K562 (cell line): ENCODE data around the gene CTDSPL. TPM values are rescaled to one million over a fixed set of nuclear protein-coding genes. Genes with fewer than 3 reads are reported as not detected.
A peak's percentile ranks its signal among the peaks of the same experiment; 100 is the strongest.

Source experiments
- ATAC-seq: fragments of 200-7000 bp; cut with Tn5 transposase; 3 replicates; pipeline ENCODE4 v1.9.1; 2020; ENCODE audit warnings: moderate library complexity
- BruUV-seq: library from RNA; stranded (reverse); fragments of 400-500 nt; replicated peaks from 2 replicates; lab custom pipeline; 2021; lab: Mats Ljungman, UMichigan
- CTCF ChIA-PET: fragments of 300-600 bp; formaldehyde crosslinking; extraction: SDS; loops from one replicate; lab custom pipeline; 2021; ENCODE audit warnings: low intra/inter-chr PET ratio; lab: Yijun Ruan, JAX
- POLR2A ChIA-PET: fragments of 300-600, 350-650 bp; sonication (Branson Sonifier 250); formaldehyde crosslinking; extraction: SDS; loops from one replicate; lab custom pipeline; 2021; ENCODE audit warnings: antibody characterized with exemption, inconsistent platforms; lab: Yijun Ruan, JAX
- DNase-seq, 4 experiments: peaks; one replicate each; pipeline versions ENCODE4 v3.0.0 to v3.0.0-alpha.2; 2011 to 2018; ENCODE audit warnings: low spot score in 3 of 4, mixed read lengths in 3 of 4; ENCODE audit errors: extremely low read depth in 1 of 4
- FAIRE-seq: peaks from 2 replicates; lab custom pipeline; 2011; peaks lifted over from hg19 to GRCh38; lab: Jason Lieb, UNC
- H2AFZ ChIP-seq: 2 replicates; pipeline ENCODE4 v1.6.0; 2011; ENCODE audit warnings: low read depth, low read length, control low read depth, inconsistent platforms
- H3K27ac ChIP-seq: fragments of 200-600 bp; 3 replicates; pipeline ENCODE4 v1.8.0; 2011; ENCODE audit warnings: low read depth, mild to moderate bottlenecking, control low read depth, inconsistent platforms, low read length, moderate library complexity, mixed read lengths; ENCODE audit errors: extremely low read depth
- H3K27me3 ChIP-seq, 2 experiments: fragments of 300-600 bp in 1 of 2; 2 replicates in 1 of 2; 3 replicates in 1 of 2; pipeline versions ENCODE4 v1.6.0 to v1.8.0; 2011; ENCODE audit warnings: inconsistent platforms in 2 of 2, low read length in 2 of 2, mild to moderate bottlenecking in 1 of 2, mixed read lengths in 1 of 2, moderate library complexity in 1 of 2; ENCODE audit not compliant: control insufficient read depth in 2 of 2, insufficient read depth in 2 of 2
- H3K36me3 ChIP-seq: fragments of 300-600 bp; 3 replicates; pipeline ENCODE4 v1.8.0; 2011; ENCODE audit warnings: mild to moderate bottlenecking, low read length, inconsistent platforms; ENCODE audit not compliant: control insufficient read depth, insufficient read depth
- H3K4me1 ChIP-seq, 2 experiments: fragments of 200-600 bp in 1 of 2; replicated peaks in 1 of 2; 2 replicates in 1 of 2; 3 replicates in 1 of 2; pipeline versions ENCODE4 v1.5.1 to v1.8.0; 2011; ENCODE audit warnings: inconsistent platforms in 2 of 2, low read length in 2 of 2, mild to moderate bottlenecking in 1 of 2, mixed read lengths in 1 of 2, moderate library complexity in 1 of 2; ENCODE audit not compliant: control insufficient read depth in 2 of 2, insufficient read depth in 2 of 2
- H3K4me2 ChIP-seq: 2 replicates; pipeline ENCODE4 v1.6.1; 2011; ENCODE audit warnings: low read length, control low read depth, inconsistent platforms, mixed read lengths; ENCODE audit not compliant: insufficient read depth
- H3K4me3 ChIP-seq: fragments of 200-600 bp; sonication (generic), shearing (Covaris generic); 2 replicates; pipeline ENCODE4 v1.5.1; 2016; ENCODE audit warnings: control low read depth, inconsistent platforms
- H3K79me2 ChIP-seq: fragments of 200-600 bp; 3 replicates; pipeline ENCODE4 v1.8.0; 2011; ENCODE audit warnings: low read length, inconsistent platforms; ENCODE audit not compliant: control insufficient read depth, insufficient read depth
- H3K9ac ChIP-seq, 2 experiments: 2 replicates each; pipeline versions ENCODE4 v1.6.0 to v1.6.1; 2011; ENCODE audit warnings: low read depth in 2 of 2, low read length in 2 of 2, control low read depth in 1 of 2, inconsistent platforms in 1 of 2, mild to moderate bottlenecking in 1 of 2, mixed read lengths in 1 of 2; ENCODE audit not compliant: insufficient read depth in 1 of 2
- H3K9me1 ChIP-seq: one replicate; pipeline ENCODE4 v1.6.0; 2011; ENCODE audit warnings: inconsistent platforms, mild to moderate bottlenecking, low read length, moderate library complexity; ENCODE audit not compliant: control insufficient read depth, insufficient read depth
- H3K9me3 ChIP-seq: replicated peaks from 2 replicates; pipeline ENCODE4 v1.5.1; 2011; ENCODE audit warnings: low read depth, low read length, inconsistent platforms; ENCODE audit not compliant: control insufficient read depth, insufficient read depth
- H4K20me1 ChIP-seq: replicated peaks from 2 replicates; pipeline ENCODE4 v1.6.1; 2011; ENCODE audit warnings: low read length, inconsistent platforms, mixed read lengths; ENCODE audit not compliant: control insufficient read depth, insufficient read depth
- EHMT2 ChIP-seq: fragments of 450-650 bp; IDR thresholded peaks from 2 replicates; pipeline ENCODE4 v1.6.1; 2018; ENCODE audit warnings: antibody characterized with exemption
- GABPA ChIP-seq: fragments of 200-800 bp; sonication (Bioruptor generic); conservative IDR thresholded peaks from 2 replicates; pipeline ENCODE4 v1.6.1; 2016; ENCODE audit warnings: low read depth, missing genetic modification characterization, missing compliant biosample characterization
- POLR2AphosphoS2 ChIP-seq: IDR thresholded peaks from 2 replicates; pipeline ENCODE4 v1.6.1; 2012; ENCODE audit warnings: low read length, improper control_type of control experiment
- SFPQ ChIP-seq: fragments of 200-400 bp; formaldehyde crosslinking; IDR thresholded peaks from 2 replicates; pipeline ENCODE4 v1.6.1; 2017; ENCODE audit warnings: mild to moderate bottlenecking, low read depth, low read length, moderate library complexity
- THAP12 ChIP-seq: fragments of 250-450 bp; sonication (Bioruptor Pico); IDR thresholded peaks from 2 replicates; pipeline ENCODE4 v1.9.0; 2021; ENCODE audit warnings: mild to moderate bottlenecking, inconsistent platforms
- ZFP36 ChIP-seq: fragments of 150-350 bp; IDR thresholded peaks from 2 replicates; pipeline ENCODE4 v1.6.1; 2018; ENCODE audit warnings: low read length, low read depth; ENCODE audit not compliant: partially characterized antibody
- ZNF57 ChIP-seq: fragments of 450-650 bp; formaldehyde crosslinking; IDR thresholded peaks from 2 replicates; pipeline ENCODE4 v1.4.0; 2020; ENCODE audit warnings: mild to moderate bottlenecking, moderate library complexity
- ZNF76 ChIP-seq: fragments of 250-450 bp; sonication (Bioruptor Pico); IDR thresholded peaks from 2 replicates; pipeline ENCODE4 v1.4.0; 2020; ENCODE audit warnings: mild to moderate bottlenecking, moderate library complexity, borderline replicate concordance
- WGBS: fragments of 100-300 bp; shearing (Covaris generic); methylation state at CpG from one replicate; pipeline ENCODE4 v1.1.6; 2016; ENCODE audit warnings: low coverage, mixed read lengths; ENCODE audit not compliant: insufficient coverage; ENCODE audit errors: missing lambda C conversion rate; 5-methylcytosine and 5-hydroxymethylcytosine counted together
- in situ Hi-C: fragments of 300-500 bp; cut with MboI; formaldehyde crosslinking; loops from 4 replicates; pipeline ENCODE4 v1.15.0; 2018; ENCODE audit warnings: inconsistent platforms, mixed read lengths
- intact Hi-C: fragments of 100-400 bp; cut with micrococcal nuclease; formaldehyde crosslinking; loops from 2 replicates; pipeline ENCODE4 v1.14.2; 2022
- polyA plus RNA-seq, 8 experiments: library from polyadenylated mRNA; depleted of rRNA in 4 of 8; stranded (reverse) in 5 of 8; unstranded in 3 of 8; fragments of >200 nt; fragmentation: Nextera tagmentation in 2 of 8; fragmentation: Illumina TruSeq in 1 of 8; extraction: Ambion mirVana in 2 of 8; extraction: Trizol in 1 of 8; gene quantifications; 2 replicates each; pipeline versions ENCODE4 v1.2.1 to v1.2.3, GENCODE V29; 2011 to 2014; ENCODE audit warnings: inconsistent platforms in 1 of 8, missing spikeins in 1 of 8
- total RNA-seq, 7 experiments: library from RNA; depleted of rRNA in 6 of 7; stranded (reverse); fragments of >200 nt in 6 of 7; fragmentation: Illumina TruSeq in 2 of 7; extraction: Trizol in 2 of 7; gene quantifications; 2 replicates each; pipeline versions ENCODE4 v1.2.1 to v1.2.3, GENCODE V29; 2011 to 2021; ENCODE audit warnings: low replicate concordance in 1 of 7

CTDSPL gene
- total and polyA plus RNA-seq, 9 of the 15 experiments (the other 6 are each of a cell fraction or from before 2014, with no cell fraction given), result 5.1 to 19.3 (median 11.3) TPM

- Histone ChIP-seq H3K27me3 (no peaks in the 10 kb centered on the region), H3K4me2 (peak overlapping the region; percentile 95; the same call in 1 of the 2 replicates), H3K4me3 (no peak overlapping the region), H2AFZ (no peak overlapping the region), H3K36me3 (peaks cover 27% of the 10 kb centered on the region), H3K9ac (peak overlapping the region; percentile 0 to 8; a peak in 2 of 4 replicates), H3K9me1 (peaks cover 10% of the 10 kb centered on the region), H4K20me1 (peaks cover 3% of the 10 kb centered on the region; the same call in 1 of the 2 replicates), H3K27ac (no peak overlapping the region; the same call in 2 of the 3 replicates), H3K4me1 (peaks cover 74 to 78% of the 10 kb centered on the region in 2 experiments), H3K9me3 (no peaks in the 10 kb centered on the region), H3K79me2 (peaks cover 54% of the 10 kb centered on the region)
- no peak for FAIRE-seq
- BruUV-seq, result no TSS peak
- WGBS, result 31% methylated on average over 3 of the region's 3 CpGs
- intact Hi-C loops (no loop called here), in situ Hi-C loops (no loop called here)
- ATAC-seq, result no peak
- CTCF ChIA-PET, result no interaction called here
- no peak for DNase-seq
- POLR2A ChIA-PET, result interaction anchor here (0.7 kb wide), 1 partner anchor 1106 kb away, joined by 5 read pairs; no protein-coding TSS in a partner anchor
- TF ChIP-seq EHMT2 (no peak), ZNF57 (CRISPR knock-in tag) (no peak), THAP12 (no peak), SFPQ (no peak), ZNF76 (CRISPR knock-in tag) (no peak), GABPA (tag) (no peak), ZFP36 (peak; percentile 96), POLR2AphosphoS2 (no peak)
These were observed 158.7 kb downstream of the CTDSPL start for GRCh38 chr3:38020342-38020726.
